SH-SY5Y (cell line): Measurements from ENCODE around the gene PMF1.

ENCODE experiments used
- GATA2 ChIP-seq: IDR thresholded peaks from 2 replicates; pipeline ENCODE4 v1.6.1; 2011; ENCODE audit warnings: mild to moderate bottlenecking, low read depth, low read length
- GATA3 ChIP-seq: IDR thresholded peaks from 2 replicates; pipeline ENCODE4 v1.6.1; 2011; ENCODE audit warnings: low read depth, mild to moderate bottlenecking, low read length, moderate library complexity

DNA sequence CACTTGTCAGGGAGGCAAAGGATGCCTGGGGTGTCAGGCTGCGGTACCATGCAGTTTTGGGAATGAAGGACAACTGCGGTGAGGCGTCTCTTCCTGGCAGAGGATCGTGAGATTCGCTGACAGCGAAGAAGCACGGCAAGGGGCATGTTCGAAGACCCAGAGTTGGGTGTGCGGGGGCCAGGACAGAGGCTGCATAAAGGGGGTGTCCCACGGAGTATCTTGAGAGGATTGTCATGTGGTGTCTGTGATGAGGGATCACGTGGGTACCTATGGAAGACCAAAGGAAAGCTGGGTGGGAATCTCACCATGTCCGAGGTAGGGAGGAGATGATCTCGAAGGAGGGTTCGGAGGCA, 18.5 kb upstream of the PMF1 start:
- no peak for TF ChIP-seq GATA2
- TF ChIP-seq GATA3, result no peak
